NCI-H2107 (cell line): ENCODE measurements around the gene PGAP3.
A peak's percentile ranks its signal among the peaks of the same experiment; 100 is the strongest.

Experiments
- DNase-seq: peaks from one replicate; lab custom pipeline; 2025; lab: John Stamatoyannopoulos, UW

PGAP3 gene

GRCh38 chr17:39621523-39622379, 66.1 kb downstream of the PGAP3 start:
- DNase-seq, result peak; percentile 84
